GM21576 (cell line): ENCODE measurements around the gene TCERG1L.
"Not testable (repeated sequence)": the region's sequence is repeated elsewhere in the genome, so short reads cannot be mapped to it uniquely, and the experiment has no call there.

Source experiments
- ATAC-seq: cut with Tn5 transposase; IDR thresholded peaks from one replicate; pipeline ENCODE4 v1.9.1; 2021; ENCODE audit warnings: mild to moderate bottlenecking, moderate library complexity; ENCODE audit not compliant: unreplicated experiment

The TCERG1L gene

GRCh38 chr10:131150126-131150525 lies 161.4 kb downstream of the TCERG1L start:
- no peak for ATAC-seq

DNA sequence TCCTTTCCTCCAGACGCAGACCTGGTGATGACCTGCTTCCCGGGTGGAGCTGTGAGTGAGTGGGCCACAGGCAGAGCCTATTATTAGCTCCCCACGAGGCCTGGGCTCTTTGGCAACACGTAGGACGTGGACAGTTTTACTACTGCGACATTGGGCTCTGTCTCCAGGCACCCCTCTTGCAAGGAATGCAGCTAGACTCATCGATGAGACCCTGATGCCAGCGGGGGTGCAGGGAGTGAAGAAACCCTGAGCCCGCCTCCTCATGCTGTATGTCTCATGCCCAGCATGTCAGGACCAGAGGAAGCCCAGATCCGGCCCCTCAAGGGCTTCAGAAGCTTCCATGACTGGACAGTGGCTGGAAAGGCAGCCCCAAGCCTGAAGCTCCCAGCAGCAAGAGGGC lies 161.9 kb downstream of the TCERG1L start:
- no peak for ATAC-seq

GRCh38 chr10:131149111-131149510 lies 162.4 kb downstream of the TCERG1L start:
- ATAC-seq, result no peak

DNA sequence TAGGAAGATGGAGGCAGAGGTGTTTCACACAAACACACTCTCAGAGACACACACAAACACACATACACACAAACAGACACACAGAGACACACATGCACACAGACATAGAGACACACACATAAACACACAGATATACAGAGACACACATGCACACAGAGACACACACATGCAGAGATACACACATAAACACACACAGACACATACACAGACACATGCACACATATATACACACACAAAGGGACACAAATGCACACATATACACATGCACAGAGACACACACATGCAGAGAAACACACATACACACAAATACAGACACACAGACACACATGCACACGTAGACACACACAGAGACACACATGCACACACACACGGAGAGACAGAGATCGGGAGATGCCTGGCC lies 163.3 kb downstream of the TCERG1L start:
- ATAC-seq, result no peak

GRCh38 chr10:131147301-131147975 lies 164.1 kb downstream of the TCERG1L start:
- ATAC-seq, result no peak

- ATAC-seq, result no peak
Observed at GRCh38 chr10:131146790-131147189, 164.7 kb downstream of the TCERG1L start.

DNA sequence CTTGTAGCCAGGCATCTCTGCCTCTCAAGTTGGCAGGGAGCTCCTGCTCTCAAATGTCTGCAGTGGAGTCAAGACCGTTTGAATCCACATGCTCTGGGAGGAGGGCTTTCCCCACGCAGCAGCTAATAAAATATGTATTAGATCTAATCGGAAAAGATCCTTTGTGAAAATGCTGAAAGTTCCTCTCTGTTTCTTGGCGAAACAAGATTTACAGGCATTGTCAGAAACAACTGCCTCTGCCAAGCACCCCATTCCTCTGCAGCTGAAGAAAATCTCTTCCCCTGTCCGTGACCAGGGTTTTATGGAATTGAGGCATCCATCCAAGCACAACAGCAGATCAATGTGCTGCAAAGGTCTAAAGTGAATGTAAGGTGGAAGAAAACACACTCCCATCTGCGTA lies 165.8 kb downstream of the TCERG1L start:
- no peak for ATAC-seq

DNA sequence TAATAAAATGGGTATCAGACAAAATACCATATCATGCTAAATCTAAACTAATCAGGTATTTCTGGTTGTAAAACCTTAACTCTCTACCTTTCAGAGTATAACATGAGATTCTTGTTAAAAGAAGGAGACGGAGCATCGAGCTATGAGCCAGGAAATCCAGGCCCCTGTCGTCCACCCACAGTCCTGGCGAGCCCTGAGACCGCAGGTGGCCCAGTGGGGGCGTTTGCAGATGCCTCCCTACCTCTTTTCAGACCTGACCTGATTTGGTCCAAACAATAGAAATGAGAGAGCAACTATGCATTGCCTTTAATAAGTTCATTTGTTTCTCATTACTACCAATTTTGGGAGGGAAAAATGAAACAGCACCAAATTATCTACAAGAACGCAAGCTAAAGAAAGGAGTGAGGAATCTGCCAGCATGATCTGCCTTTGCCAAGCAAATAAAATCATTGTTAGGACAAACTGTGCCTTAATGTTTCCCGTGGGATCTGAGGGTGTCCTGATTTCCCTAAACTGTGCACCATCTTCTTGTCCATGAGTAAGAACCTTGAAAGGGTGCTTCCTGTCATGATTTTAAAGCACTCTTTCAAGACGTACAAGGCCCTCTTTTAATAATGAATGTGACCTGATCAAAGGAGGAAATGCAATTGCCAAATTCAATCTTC lies 166.7 kb downstream of the TCERG1L start:
- ATAC-seq, result no peak

GRCh38 chr10:131144196-131144595 lies 167.3 kb downstream of the TCERG1L start:
- ATAC-seq, result no peak

DNA sequence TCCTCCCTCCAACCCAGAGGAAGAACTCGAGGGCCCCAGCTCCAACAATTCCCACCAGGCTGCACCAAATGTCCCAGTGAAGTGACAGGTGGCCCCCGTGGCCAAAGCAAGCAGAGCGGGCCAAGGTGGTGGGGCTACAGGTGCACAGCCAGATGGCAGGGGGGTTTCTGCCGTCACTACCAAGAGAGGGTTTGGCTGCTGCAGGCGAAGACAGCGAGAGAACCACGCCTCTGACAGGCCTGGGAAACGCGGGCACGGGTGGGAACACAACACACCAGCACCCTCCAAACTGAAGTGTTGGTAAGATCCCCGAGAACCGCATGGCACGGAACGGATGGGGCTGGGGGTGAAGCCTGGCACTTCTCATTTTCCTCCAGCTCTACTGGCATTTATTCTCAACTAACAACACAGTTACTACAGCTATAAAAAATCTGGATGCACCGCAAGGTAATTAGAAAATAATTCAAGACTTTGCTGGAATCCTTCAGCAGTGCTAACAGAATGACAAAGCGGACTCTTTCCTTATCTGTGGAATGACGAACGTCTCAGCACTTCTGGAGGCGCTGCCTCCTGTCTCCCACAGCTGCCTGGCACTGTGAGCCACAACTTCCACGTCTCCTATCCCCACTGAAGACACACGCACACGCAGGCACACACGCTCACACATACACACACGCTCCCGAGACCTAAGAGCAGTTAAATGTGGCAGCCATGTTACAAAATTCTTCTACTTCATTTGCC lies 167.9 kb downstream of the TCERG1L start:
- ATAC-seq, result no peak

DNA sequence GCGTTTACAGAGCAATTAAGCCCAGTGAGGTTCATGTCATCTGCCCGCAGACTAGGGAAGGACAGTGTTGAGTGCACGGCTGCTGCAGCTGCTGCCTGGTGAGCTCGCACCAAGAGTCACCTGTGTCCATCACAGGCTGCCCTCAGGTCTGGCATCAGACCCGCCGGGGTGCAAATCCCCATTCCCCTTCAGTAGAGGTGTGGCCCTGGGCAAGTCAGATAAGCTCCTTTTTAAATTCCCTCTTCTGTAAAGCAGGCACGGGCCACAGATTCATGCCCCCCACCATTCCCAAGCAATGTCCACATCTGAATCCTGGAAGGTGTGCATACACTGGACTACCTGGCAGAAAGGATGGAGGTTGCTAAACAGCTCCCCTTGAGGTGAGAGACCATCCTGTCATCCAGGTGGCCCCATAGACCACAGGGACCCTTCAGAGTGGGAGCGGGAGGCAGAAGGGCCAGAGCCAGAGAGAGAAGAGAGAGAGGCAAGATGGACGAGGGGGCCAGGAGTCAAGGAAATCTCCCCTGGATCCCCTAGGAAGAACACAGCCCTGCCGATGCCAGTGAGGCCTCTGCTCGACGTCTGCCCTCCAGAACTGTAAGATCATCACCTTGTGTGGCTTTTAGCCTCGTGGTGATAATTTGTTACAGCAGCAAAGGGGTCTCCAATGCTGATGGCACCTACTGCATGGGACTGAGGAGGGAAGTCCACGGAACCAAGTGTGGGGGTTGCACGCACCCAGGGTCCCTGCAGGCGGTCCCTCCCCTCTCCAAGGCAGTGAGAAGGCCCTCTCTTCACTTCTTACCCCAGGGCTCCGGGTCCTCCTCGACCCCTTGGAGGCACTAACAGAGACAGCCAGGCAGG lies 168.8 kb downstream of the TCERG1L start:
- no peak for ATAC-seq

- no peak for ATAC-seq
Observed at GRCh38 chr10:131141645-131142516, 169.6 kb downstream of the TCERG1L start.

- ATAC-seq, result no peak
Observed at GRCh38 chr10:131141207-131141606, 170.3 kb downstream of the TCERG1L start.

DNA sequence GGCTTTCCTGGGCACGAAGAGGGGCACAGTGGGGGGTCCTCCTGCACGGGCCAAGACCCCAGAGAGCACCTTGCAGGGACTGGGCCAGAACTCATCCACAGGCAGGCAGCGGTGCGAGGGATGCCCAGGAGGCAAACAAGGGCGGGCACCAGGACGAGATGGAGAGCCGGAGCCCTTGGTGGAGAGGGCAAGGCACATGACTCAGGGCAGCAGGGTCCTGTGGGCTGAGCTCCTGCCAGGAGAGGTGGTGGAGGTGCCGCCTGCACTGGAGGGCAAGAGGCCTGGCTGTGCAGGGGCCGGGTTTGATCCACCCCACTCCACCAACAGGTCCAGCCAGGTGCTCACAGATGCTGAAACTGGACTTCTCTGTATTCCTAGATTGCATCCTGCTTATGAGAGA lies 170.9 kb downstream of the TCERG1L start:
- ATAC-seq, result no peak

DNA sequence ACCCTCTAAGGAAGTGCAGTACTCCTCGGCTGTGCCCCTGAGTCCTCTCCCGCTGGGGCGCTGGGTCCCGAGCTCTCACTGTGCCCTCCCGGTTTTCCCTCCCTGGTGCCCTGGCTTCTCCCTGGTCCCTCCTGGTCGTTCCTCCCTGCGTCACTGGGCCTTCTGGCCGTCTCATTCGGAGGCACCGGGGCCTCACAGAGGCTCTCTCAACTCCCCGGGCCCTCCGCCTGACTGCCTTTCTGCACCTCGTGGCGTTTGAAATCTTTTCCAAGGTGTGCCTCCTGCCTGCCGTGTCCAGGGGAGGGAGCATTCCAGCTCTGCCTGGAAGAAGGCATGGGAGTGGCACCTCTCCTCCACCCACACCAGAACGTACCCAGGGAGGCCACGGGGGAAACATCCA lies 174.3 kb downstream of the TCERG1L start:
- ATAC-seq, result no peak

GRCh38 chr10:131136336-131136735 lies 175.2 kb downstream of the TCERG1L start:
- not testable (repeated sequence) for ATAC-seq

DNA sequence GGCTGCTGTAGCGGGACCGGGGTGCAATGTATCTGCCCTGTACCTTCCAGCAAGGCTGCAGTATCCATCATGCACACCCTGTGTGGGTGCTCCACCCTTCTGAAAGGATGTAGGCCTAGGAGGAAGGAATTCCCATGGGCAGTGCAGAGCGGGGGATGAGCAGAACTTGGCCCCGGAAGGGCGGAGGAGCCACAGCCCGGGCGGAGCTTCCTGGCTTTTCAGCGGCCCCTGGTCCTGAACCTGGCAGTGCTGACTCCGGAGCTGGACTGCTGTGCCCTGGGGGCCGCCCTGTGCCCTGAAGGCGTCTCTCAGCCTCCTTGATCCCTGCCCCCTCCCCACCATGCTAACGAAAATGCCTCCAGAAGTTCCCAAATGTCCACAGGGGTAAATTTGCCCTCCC lies 175.8 kb downstream of the TCERG1L start:
- ATAC-seq, result no peak

- no peak for ATAC-seq
Observed at GRCh38 chr10:131134651-131135050, 176.9 kb downstream of the TCERG1L start.

DNA sequence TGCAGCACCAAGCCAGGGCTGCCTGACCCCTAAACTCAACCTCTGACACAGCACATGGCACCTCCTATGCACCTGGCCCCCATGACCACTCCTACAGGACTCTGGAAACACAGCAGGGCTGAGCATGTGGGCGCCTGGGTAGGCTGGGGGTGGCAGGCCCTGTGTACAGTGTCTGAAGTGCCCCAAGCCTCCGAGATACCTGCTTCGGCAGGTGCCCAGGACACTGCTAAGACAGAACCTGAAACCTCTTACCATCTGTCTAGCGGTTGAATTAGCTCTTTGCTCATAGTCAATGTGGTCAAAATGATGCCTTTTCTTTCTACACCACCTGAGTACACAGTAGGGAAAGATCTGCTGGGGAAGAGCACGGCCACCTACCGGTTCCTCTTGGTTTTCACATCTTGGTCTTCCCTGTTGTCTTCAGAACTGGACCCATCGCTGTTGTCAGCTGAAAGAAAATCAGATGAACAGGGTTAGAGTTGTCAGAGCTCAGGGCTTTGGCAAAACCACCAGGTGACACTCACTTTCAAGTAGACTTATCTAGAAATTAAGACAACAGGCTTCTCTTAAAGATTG lies 177.4 kb downstream of the TCERG1L start:
- no peak for ATAC-seq

- no peak for ATAC-seq
Observed at GRCh38 chr10:131132681-131133080, 178.8 kb downstream of the TCERG1L start.
